ENCODE results near the gene DLK2.

DNA sequence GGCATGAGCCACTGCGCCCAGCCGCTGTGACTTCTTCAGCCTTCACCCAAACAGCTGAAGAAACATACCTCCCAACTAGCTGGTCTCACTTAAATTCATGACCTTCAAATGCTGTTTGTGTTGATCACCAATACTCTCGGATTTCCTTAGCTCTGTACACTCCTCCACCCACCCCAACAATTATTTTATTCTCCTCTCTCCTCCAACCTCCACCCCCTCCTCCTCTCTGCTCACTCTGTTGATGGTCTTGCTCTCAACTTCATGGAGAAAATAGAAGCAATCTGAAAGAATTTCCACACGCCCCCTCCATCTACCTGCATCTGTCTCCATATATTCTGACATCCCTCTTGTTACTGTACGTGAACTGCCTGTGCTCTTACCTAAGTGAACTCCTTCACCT is 6.6 kb upstream of the DLK2 start:
- TF ChIP-seq, protein P1, sequence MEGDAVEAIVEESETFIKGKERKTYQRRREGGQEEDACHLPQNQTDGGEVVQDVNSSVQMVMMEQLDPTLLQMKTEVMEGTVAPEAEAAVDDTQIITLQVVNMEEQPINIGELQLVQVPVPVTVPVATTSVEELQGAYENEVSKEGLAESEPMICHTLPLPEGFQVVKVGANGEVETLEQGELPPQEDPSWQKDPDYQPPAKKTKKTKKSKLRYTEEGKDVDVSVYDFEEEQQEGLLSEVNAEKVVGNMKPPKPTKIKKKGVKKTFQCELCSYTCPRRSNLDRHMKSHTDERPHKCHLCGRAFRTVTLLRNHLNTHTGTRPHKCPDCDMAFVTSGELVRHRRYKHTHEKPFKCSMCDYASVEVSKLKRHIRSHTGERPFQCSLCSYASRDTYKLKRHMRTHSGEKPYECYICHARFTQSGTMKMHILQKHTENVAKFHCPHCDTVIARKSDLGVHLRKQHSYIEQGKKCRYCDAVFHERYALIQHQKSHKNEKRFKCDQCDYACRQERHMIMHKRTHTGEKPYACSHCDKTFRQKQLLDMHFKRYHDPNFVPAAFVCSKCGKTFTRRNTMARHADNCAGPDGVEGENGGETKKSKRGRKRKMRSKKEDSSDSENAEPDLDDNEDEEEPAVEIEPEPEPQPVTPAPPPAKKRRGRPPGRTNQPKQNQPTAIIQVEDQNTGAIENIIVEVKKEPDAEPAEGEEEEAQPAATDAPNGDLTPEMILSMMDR (IDR thresholded peaks at IDR 0.05) = no peak
- TF ChIP-seq POLR2A (IDR thresholded peaks at IDR 0.05) (no peak), POLR2AphosphoS5 (IDR thresholded peaks at IDR 0.05; ENCODE audit: insufficient read depth in 1 of 2, low read depth in 1 of 2) (no peak)

Measured in vagina (tissue), 2 donors.